SK-N-SH (cell line): Measurements from ENCODE around the gene CDH15. TPM values are rescaled to one million over a fixed set of nuclear protein-coding genes. Genes with fewer than 3 reads are reported as not detected.

Experiments used
- CTCF ChIA-PET: fragments of 300-600, 350-600 bp; formaldehyde crosslinking; extraction: SDS; loops from one replicate; lab custom pipeline; 2021; lab: Yijun Ruan, JAX
- POLR2A ChIA-PET: fragments of 350-600 bp; sonication (Branson Sonifier 250); formaldehyde crosslinking; extraction: SDS; loops from one replicate; lab custom pipeline; 2020; ENCODE audit warnings: antibody characterized with exemption, inconsistent platforms; lab: Yijun Ruan, JAX
- DNase-seq: peaks from one replicate; pipeline ENCODE4 v3.0.0; 2012
- H2AFZ ChIP-seq: fragments of 200-600 bp; sonication (generic); 2 replicates; pipeline ENCODE4 v1.8.1; 2016; ENCODE audit warnings: antibody characterized with exemption, mild to moderate bottlenecking, low read depth
- H3F3A ChIP-seq: fragments of 200-600 bp; sonication (generic); replicated peaks from 2 replicates; pipeline ENCODE3; 2016; ENCODE audit warnings: antibody characterized with exemption, mild to moderate bottlenecking; ENCODE audit not compliant: insufficient read depth
- H3K27ac ChIP-seq, 2 experiments: fragments of 200-500 bp in 1 of 2; fragments of 200-600 bp in 1 of 2; sonication (Bioruptor generic) in 1 of 2; sonication (generic), shearing (Covaris generic) in 1 of 2; 2 replicates each; pipeline versions ENCODE4 v1.5.1 to v1.6.1; 2014 to 2016; ENCODE audit warnings: low read depth in 2 of 2, inconsistent platforms in 1 of 2, low read length in 1 of 2, mild to moderate bottlenecking in 1 of 2, mixed read lengths in 1 of 2
- H3K27me3 ChIP-seq: fragments of 200-600 bp; sonication (generic), shearing (Covaris generic); 2 replicates; pipeline ENCODE4 v1.6.1; 2016; ENCODE audit warnings: mixed run types; ENCODE audit not compliant: insufficient read depth
- H3K36me3 ChIP-seq, 2 experiments: fragments of 200-500 bp in 1 of 2; fragments of 200-600 bp in 1 of 2; sonication (Bioruptor generic) in 1 of 2; sonication (generic) in 1 of 2; replicated peaks in 1 of 2; 2 replicates each; pipeline versions ENCODE3 to v1.5.1; 2014 to 2016; ENCODE audit warnings: low read length in 1 of 2, mild to moderate bottlenecking in 1 of 2; ENCODE audit not compliant: insufficient read depth in 2 of 2, control insufficient read depth in 1 of 2
- H3K4me1 ChIP-seq, 2 experiments: fragments of 200-500 bp in 1 of 2; fragments of 200-600 bp in 1 of 2; sonication (Bioruptor generic) in 1 of 2; sonication (generic), shearing (Covaris generic) in 1 of 2; 2 replicates each; pipeline versions ENCODE4 v1.5.1 to v1.6.1; 2014 to 2016; ENCODE audit warnings: low read depth in 1 of 2, low read length in 1 of 2, mixed run types in 1 of 2; ENCODE audit not compliant: insufficient read depth in 2 of 2, control insufficient read depth in 1 of 2
- H3K4me2 ChIP-seq: fragments of 200-600 bp; sonication (generic), shearing (Covaris generic); 2 replicates; pipeline ENCODE4 v1.6.1; 2017; ENCODE audit warnings: mixed run types
- H3K4me3 ChIP-seq, 2 experiments: fragments of 200-500 bp in 1 of 2; fragments of 200-600 bp in 1 of 2; sonication (Bioruptor generic) in 1 of 2; sonication (generic), shearing (Covaris generic) in 1 of 2; 2 replicates each; pipeline versions ENCODE4 v1.5.1 to v1.8.1; 2014 to 2016; ENCODE audit warnings: low read depth in 2 of 2, inconsistent platforms in 1 of 2, low read length in 1 of 2, mild to moderate bottlenecking in 1 of 2, mixed read lengths in 1 of 2, moderate library complexity in 1 of 2
- H3K79me2 ChIP-seq: fragments of 200-600 bp; sonication (generic); 2 replicates; pipeline ENCODE4 v1.8.1; 2017; ENCODE audit warnings: mild to moderate bottlenecking; ENCODE audit not compliant: insufficient read depth
- H3K9ac ChIP-seq: fragments of 200-600 bp; sonication (generic); 2 replicates; pipeline ENCODE4 v1.6.1; 2017; ENCODE audit warnings: mixed run types
- H3K9me2 ChIP-seq: fragments of 200-600 bp; sonication (generic); 2 replicates; pipeline ENCODE4 v1.6.1; 2017; ENCODE audit warnings: mixed run types
- H3K9me3 ChIP-seq: fragments of 200-600 bp; sonication (generic); 2 replicates; pipeline ENCODE4 v1.6.1; 2017; ENCODE audit warnings: mixed run types, mild to moderate bottlenecking, moderate library complexity
- H4K20me1 ChIP-seq: fragments of 200-600 bp; sonication (generic); 2 replicates; pipeline ENCODE4 v1.6.1; 2017; ENCODE audit warnings: mild to moderate bottlenecking, mixed run types; ENCODE audit not compliant: insufficient read depth
- CTCF ChIP-seq: fragments of 200-600 bp; sonication (generic); IDR thresholded peaks from 2 replicates; pipeline ENCODE4 v1.6.1; 2017; ENCODE audit warnings: antibody characterized with exemption, mild to moderate bottlenecking, moderate library complexity
- EP300 ChIP-seq, 2 experiments: IDR thresholded peaks; 2 replicates each; pipeline versions ENCODE4 v1.4.0 to v1.6.1; 2012; ENCODE audit warnings: borderline replicate concordance in 1 of 2, low read depth in 1 of 2, low read length in 1 of 2
- FOSL2 ChIP-seq: IDR thresholded peaks from 2 replicates; pipeline ENCODE4 v1.4.0; 2012; ENCODE audit warnings: low read depth, mild to moderate bottlenecking, moderate library complexity, borderline replicate concordance
- FOXM1 ChIP-seq: IDR thresholded peaks from 2 replicates; pipeline ENCODE4 v1.4.0; 2012; ENCODE audit warnings: low read depth, mild to moderate bottlenecking
- GABPA ChIP-seq: IDR thresholded peaks from 2 replicates; pipeline ENCODE4 v1.4.0; 2012; ENCODE audit warnings: low read depth, mild to moderate bottlenecking
- NRF1 ChIP-seq: IDR thresholded peaks from 2 replicates; pipeline ENCODE4 v1.6.1; 2012; ENCODE audit warnings: low read depth, mild to moderate bottlenecking, low read length
- PBX3 ChIP-seq: IDR thresholded peaks from 2 replicates; pipeline ENCODE4; 2012
- RFX5 ChIP-seq: IDR thresholded peaks from 2 replicates; pipeline ENCODE4 v1.6.1; 2012; ENCODE audit warnings: mild to moderate bottlenecking, improper control_type of control experiment, low read length
- TCF12 ChIP-seq: IDR thresholded peaks from 2 replicates; pipeline ENCODE4 v1.4.0; 2012
- USF2 ChIP-seq: fragments of 150-350 bp; IDR thresholded peaks from 2 replicates; pipeline ENCODE4 v1.6.1; 2017; ENCODE audit warnings: antibody characterized with exemption, low read length, low read depth, borderline replicate concordance
- YY1 ChIP-seq: IDR thresholded peaks from 2 replicates; pipeline ENCODE4 v1.4.0; 2012; ENCODE audit warnings: low read depth, mild to moderate bottlenecking
- ZBTB33 ChIP-seq: IDR thresholded peaks from 2 replicates; pipeline ENCODE4 v1.4.0; 2012; ENCODE audit warnings: low read depth, borderline replicate concordance
- WGBS: methylation state at CpG from one replicate; pipeline ENCODE4 v1.1.6; 2017; ENCODE audit warnings: low lambda C conversion rate; 5-methylcytosine and 5-hydroxymethylcytosine counted together
- polyA plus RNA-seq, 3 experiments: library from polyadenylated mRNA; depleted of rRNA; stranded (reverse); fragments of >200 nt; gene quantifications; 2 replicates each; pipeline ENCODE4 v1.2.3, GENCODE V29; 2012

Gene CDH15
- polyA plus RNA-seq, 1 of the 3 experiments (the other 2 are of a cell fraction), result 0.03 TPM

- H3K27ac ChIP-seq, result no peak overlapping the region
- H3F3A ChIP-seq, result no peaks in the 10 kb centered on the region
- H3K36me3 ChIP-seq, result no peaks in the 10 kb centered on the region
- no peak overlapping the region for H3K4me2 ChIP-seq
- H3K4me1 ChIP-seq, result peaks cover 0 to 5% of the 10 kb centered on the region in 2 experiments; a peak in 1 of 4 replicates
- no peak overlapping the region for H2AFZ ChIP-seq
- H3K9me3 ChIP-seq, result no peaks in the 10 kb centered on the region
- no peak for DNase-seq
- CTCF ChIA-PET, result interaction anchor here (0.9 to 2.6 kb wide), 5 partner anchors 30 to 473 kb away, joined by 3 to 10 read pairs (median 3); no protein-coding TSS in a partner anchor
- H3K79me2 ChIP-seq, result no peaks in the 10 kb centered on the region
- H3K9ac ChIP-seq, result no peak overlapping the region
- WGBS, result 37% methylated on average over 11 of the region's 11 CpGs
- no peaks in the 10 kb centered on the region for H3K9me2 ChIP-seq
- no peak for TF ChIP-seq NRF1
- TF ChIP-seq RFX5, result no peak
- no peak for TF ChIP-seq USF2
- TF ChIP-seq GABPA, result no peak
- TF ChIP-seq FOXM1, result no peak
- TF ChIP-seq TCF12, result no peak
- TF ChIP-seq CTCF, result no peak
- TF ChIP-seq ZBTB33, result no peak
- TF ChIP-seq, all 33 proteins: peak for 0
- Histone ChIP-seq H3K27me3 (peaks cover 44% of the 10 kb centered on the region), H3K4me3 (no peak overlapping the region), H4K20me1 (no peaks in the 10 kb centered on the region)
- POLR2A ChIA-PET, result no interaction called here
Observed at GRCh38 chr16:89210165-89210903, 38.8 kb downstream of the CDH15 start.

- Histone ChIP-seq H3K9ac (no peak overlapping the region), H3K9me3 (no peaks in the 10 kb centered on the region), H3F3A (no peaks in the 10 kb centered on the region), H2AFZ (no peak overlapping the region), H3K4me3 (no peak overlapping the region), H4K20me1 (no peaks in the 10 kb centered on the region), H3K4me2 (no peak overlapping the region), H3K79me2 (no peaks in the 10 kb centered on the region), H3K9me2 (no peaks in the 10 kb centered on the region), H3K4me1 (peaks cover 0 to 5% of the 10 kb centered on the region in 2 experiments; a peak in 1 of 4 replicates), H3K27me3 (peaks cover 40% of the 10 kb centered on the region), H3K36me3 (no peaks in the 10 kb centered on the region), H3K27ac (no peak overlapping the region)
- 15% methylated on average over 12 of the region's 15 CpGs for WGBS
- CTCF ChIA-PET, result interaction anchor here (0.6 to 2.6 kb wide), 6 partner anchors 18 to 474 kb away, joined by 3 to 10 read pairs (median 3); no protein-coding TSS in a partner anchor
- no peak for TF ChIP-seq YY1
- TF ChIP-seq TCF12, result peak; percentile 86
- peak; percentile 61 for TF ChIP-seq PBX3
- TF ChIP-seq FOSL2, result peak; percentile 28; the same call in 1 of the 2 replicates
- no peak for TF ChIP-seq EP300 (IDR thresholded peaks at IDR 0.05; ENCODE audit: borderline replicate concordance in 1 of 2, low read depth in 1 of 2, low read length in 1 of 2)
- POLR2A ChIA-PET, result no interaction called here
- peak; percentile 33 for DNase-seq
Observed at GRCh38 chr16:89210904-89211515, 39.5 kb downstream of the CDH15 start.
